NCI-H82 (cell line): ENCODE results near the gene SLC44A3.

Source experiments
- DNase-seq: peaks from one replicate; lab custom pipeline; 2025; lab: John Stamatoyannopoulos, UW

SLC44A3 gene

DNA sequence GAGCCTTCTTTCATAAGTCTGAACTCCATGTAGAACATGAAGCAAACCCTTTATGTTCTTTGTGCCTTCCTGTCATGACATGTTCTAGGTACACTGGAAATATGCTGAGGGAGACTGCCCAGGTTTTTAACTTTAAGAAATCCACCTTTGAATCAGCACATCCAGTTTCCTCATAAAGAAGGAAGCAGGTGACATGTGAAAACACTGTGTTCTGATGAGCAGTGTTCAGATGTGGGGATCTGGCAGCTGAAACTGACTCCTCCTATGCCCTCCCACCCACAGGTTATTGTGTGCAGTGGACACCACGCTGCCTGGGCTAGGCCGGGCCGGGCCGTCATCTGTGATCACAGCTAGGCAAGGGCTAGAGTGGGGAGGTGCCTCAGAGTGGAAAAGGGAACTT is 55.6 kb downstream of the SLC44A3 start:
- no peak for DNase-seq

DNA sequence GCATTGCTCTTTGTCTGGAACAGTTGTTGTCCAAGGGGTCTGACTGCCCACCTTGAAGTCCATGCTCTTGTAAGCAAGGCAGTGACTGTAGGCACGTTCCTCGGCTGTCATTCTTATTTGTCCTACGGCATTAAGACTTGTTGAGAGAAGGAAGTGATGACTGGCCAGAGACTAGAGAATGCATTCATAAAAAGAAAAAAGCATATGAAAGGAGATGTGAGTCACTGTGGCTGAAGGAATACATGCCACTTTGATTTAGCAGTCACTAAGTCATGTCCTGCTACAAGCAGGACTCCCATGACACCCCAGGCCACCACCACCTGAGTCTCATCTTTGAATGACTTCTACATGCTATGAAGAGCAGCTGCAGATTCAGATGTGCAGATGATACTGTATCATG is 56.2 kb downstream of the SLC44A3 start:
- DNase-seq = no peak

DNA sequence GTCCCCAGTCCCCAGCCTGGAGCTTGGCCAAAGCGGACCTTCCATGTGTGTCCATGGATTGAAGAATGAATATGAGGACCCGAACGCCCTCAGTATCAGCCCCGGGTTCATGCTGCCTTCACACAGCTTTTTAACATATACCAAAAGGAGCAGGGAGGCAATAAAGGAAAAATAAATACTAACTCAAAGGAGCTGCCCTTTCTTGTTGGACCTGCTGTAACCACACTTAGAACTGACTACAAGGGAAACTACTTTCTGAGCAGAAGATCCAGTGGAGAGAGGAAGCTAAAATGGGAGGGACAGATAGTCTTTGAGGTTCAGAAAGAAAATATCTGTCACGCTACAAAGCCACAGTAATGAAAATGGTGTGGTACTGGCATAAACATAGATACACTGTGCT is 58.2 kb downstream of the SLC44A3 start:
- DNase-seq = no peak

DNA sequence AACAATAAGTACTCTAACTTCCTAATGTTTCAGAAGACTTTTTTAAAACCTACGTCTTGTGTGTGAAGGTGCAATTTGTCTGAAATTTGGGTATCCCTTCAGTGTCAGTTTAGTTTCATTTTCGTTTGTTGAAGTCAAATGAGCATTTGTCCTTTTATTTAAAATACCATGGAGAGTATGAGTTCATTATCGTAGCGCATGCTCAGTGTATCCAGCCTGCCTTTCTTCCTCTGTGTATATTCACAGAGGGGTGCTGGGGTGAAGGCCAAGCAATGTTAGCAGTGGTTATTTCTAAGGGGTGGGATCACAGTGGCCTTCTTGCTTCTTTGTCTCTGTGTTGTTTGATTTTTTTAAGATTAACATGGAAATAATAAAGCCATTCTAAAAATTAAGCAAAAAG is 63.5 kb downstream of the SLC44A3 start:
- no peak for DNase-seq

DNA sequence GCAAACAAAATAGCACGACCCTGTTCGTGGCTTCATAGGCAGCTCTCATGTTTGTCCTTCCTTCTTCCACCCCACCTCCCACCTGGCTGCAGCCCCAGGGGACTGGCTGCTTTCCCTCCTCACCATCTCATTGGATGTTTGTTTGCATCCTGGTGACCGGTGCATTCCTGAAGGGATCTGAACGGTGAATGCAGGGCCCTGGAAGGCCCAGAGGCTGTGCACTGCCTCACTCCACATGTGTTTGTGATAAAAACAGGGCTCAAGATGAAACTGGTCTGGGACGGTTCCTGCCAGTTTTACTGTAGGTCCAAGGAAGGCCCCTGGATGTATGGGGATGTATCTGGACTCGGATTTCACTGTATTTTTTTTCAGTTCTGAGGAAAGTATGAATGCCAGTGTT is 63.9 kb downstream of the SLC44A3 start:
- peak; percentile 42 for DNase-seq

DNA sequence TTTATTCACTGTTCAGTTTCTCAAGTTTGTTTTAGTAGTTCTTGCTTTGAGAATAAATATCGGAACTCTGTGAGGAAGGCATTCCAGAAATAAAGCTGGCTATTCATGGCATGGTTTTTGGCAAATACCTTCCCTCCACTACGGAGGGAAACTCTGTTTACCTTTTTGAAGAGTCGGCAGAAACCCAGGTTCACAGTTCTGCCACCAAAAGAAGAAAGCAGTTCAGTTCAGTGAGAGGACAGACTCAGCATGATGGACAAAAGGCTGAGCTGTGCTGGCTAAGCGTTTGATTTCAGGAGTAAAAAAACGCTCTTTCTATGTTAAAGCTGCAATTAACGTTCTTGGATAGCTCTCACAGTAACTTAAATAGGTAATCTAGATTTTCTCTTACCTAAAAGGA is 64.3 kb downstream of the SLC44A3 start:
- DNase-seq = no peak

DNA sequence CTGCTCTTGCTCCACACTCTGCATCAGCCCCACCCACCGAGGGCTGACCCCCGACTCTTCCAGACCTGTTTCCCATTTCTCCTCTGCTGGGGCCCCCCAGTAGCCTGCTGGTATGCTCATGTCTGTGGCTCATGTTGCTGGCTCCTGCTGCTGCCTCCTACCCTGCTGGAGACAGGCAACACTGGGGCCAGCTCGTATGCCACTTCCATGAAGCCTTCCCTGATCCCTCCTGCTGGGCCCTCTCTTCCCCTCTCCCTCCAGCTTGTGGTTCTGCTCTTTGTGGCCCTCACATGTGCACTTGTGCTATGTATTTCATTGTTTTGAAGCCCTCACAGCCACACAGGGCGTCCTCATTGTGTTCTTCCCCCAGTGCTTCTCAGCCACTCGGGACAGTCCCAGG is 66.2 kb downstream of the SLC44A3 start:
- no peak for DNase-seq

DNA sequence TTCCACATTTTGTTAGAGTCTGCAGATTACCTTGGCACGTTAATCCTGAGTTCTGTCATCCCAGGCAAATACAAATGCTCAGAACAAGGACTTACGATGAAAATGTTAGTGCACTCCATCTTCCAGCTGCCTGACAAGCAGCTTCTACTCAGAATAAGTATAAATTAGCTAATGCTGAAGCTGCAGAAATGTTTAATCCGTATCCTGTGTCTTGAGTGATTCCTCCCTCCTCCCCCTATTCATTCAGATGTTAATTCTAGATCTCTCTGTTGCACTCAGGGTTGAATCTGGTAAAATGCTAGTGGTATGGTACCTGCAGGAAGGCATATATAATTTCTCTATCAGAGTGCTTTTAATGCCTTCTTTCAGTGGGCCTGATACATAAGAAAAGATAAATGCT is 66.9 kb downstream of the SLC44A3 start:
- DNase-seq = no peak

DNA sequence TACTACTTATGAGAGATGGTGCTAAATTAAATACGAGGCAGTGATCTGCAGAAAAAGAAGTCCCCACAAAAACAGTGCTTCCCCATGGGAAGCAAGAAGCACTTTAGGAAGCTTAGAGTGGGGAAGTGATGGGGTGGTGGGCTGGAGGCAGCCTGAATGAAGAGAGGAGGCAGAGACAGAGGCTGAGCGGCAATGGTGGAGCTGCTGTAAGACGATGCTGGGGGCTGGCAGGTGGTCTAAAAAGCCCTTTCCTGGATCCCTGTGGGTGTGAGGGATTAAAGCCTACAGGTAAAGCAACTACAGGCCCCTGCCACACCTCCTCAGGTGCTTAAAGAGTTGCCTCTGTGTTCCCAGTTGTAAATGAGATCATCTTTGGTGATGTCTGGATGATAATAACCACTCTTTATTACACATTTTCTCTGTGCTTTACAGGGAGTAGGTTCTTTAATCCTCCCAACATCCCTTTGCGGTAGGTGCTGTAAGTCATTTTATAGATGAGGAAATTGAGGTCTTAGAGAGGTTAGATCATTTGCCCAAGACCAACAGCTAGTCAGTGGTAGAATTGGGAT is 67.5 kb downstream of the SLC44A3 start:
- no peak for DNase-seq

DNA sequence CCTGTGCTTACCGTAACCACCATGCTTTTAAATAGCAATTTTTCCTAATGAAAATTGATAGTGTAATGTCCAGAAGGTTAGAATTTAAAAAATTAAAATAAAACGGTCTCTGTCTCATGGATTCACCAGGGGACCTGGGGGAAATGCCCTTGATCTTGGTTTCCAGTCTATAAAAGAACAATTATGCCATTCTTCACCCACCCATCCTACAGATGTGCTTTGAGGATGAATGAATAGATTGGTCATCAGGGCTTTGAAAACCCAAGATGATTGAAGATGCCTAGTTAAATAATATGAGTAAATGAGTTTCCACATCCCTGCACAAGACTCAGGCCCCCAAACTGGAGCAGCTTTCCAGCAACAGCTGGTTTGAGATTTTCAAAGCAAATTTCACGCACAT is 68.0 kb downstream of the SLC44A3 start:
- DNase-seq = no peak

DNA sequence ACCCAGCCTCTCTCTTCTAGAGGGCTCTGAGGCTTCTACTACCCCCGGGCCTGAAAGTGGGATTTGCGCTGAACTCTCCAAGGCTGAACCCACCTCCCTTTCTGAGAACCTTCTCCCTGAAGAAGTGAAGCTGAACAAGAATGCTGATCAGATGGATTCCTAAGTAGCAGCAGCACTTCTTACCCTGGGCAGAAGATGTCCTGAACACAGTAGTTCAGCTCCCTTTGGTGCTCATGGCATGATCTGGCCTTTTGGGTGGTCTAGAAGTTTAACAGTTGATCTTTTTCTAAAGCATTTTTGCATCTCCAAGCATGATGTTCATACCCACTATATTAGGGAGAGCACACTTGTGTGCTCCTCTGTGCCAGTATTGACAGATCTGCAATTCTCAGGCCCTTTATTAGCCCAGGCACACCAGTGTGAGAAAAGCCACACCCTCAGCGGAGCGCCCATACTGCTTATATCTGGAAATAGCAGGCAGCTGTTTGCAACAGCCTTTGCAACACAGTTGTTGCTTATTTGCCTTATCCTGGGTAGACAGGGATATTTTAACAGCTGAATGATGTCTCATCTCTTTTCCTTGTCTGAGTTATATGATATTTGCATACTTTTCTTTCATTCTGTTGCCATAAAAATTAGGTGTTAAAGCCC is 72.6 kb downstream of the SLC44A3 start:
- DNase-seq = no peak

DNA sequence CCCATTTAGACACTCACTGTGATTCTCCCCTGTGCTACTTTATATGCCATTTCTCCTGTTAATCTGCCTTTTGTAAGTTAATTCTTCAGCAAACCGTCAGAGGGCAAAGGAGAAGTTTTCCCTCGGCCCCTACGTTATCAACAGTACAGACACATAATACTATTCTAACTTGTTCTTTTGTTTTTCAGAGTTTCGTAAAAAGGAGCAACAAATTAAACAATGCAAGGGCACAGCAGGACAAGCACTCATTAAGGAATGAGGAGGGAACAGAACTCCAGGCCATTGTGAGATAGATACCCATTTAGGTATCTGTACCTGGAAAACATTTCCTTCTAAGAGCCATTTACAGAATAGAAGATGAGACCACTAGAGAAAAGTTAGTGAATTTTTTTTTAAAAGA is 74.5 kb downstream of the SLC44A3 start:
- no peak for DNase-seq

DNA sequence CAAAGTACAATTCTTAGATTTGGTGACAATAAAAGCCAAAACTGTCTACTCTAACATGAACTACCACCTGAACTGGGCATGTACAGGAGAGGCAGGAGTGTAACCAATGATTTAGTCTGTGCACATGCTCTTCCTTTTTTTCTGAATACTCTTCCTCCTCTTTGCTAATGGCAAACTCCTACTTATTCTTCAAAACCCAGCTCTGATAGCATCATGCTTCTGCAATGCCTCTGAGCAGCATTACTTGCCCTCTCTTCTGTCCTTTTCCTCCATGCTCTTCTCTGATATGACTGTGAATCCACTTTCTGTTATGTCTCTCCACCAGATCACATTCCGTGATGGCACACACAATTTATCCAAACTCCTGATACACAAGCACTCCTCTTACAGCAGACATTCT is 75.4 kb downstream of the SLC44A3 start:
- DNase-seq = no peak

DNA sequence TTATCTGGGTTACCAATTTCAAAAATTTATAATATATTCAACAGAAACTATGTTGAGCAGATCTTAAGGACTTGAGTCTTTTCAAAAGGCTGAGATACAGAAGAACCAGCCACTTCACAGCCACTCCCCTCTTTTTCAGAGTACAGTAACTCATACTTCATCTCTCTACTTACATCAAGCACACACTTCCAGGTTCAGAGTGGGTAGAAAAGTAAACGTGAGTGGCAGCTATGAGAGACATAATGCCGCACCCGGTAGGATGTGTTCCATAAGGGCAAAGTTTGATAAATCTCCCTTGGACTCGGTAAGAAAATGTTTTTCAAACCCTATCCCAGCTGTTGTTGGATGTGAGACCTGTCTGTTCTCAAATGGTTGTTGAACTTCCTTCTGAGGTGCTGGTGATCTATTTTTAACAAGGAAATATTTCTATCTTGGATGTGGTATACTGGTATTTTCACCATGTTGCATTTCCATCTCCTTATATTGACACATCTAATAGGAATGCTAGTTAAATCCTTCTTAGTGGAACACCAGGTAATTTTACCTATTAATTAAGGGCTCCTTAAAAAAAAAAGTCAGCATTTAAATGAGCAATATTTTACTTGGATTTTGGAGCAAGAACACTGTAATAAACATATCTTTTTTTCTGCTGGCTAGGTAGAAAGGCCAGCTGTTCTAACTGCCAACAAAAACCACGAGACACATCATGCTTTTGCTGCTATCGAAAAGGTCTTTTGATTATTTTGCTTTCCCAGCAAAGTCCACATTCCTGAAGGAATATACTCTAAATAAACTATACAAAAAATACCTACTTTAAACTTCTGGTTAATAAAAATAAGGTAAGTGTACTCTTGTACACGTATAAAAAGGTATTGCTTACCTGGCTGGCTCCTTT is 78.6 kb downstream of the SLC44A3 start:
- no peak for DNase-seq

DNA sequence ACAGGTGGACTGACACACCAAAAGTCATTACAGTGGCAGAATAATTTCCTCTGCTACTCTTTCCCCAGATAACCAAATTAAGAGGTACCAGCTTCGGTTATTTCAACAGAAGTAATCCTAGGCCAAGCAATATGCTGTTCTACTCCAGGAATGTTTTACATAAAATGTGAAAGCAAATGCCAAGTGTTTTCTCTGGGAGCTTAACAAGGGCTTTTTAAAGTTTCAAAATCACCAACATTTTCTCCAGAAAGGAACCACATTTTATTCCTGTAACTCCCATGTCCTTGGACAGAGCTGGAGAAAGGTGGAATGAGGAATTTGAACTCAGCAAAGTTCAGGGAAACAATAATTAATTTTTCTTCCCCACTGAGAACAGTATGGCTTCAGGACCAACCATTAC is 79.6 kb downstream of the SLC44A3 start:
- DNase-seq = no peak

DNA sequence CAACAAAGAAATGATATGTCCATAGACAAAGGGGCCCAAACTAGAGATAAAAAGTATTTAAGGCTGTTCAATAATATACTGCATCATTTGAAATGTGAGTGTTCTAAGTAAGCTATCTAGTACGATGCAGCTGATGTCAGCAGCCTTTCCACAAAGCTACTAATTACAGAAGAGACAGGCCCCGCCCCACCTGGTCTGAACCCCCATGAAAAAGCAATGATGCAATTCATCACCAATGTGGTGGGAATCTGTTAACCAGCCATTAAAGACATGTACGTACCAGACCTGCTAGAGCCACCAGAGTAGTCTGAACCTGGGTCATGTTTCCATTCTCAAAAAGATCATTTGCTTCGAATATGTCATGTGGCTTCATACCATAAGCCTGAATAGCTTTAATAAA is 81.7 kb downstream of the SLC44A3 start:
- DNase-seq = no peak

DNA sequence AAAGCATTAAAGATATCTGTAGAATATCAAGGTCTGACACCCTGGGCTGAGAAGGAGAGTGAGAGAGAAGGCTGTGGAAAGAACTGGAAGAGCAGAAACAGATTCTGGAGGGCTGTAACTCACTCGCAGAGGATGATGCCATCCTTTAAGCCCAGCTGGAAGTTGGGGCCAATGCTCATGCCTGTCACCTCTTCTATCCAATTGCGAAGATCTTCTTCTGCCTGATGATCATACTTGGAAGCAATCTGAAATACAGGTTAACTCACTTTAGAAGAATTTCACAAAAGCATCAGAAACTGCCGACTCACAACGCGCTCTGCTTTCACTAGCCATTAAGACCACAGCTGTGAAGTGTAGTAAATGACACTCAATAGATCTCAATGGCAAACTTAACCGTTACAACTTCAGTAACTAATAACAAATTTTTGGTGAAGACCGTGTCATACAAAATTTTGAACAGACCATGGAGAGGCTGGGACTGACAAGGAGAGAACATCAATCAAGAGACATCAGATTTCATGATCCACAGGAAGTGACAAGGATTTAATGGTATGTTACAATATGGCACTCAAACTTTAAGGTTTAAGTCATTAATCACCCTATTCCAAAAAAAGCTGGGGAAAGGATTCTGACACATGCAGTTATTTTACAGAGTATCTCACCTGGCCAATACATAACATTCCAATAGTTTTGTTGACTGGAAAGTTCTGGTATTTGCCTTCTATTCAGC is 83.3 kb downstream of the SLC44A3 start:
- no peak for DNase-seq

DNA sequence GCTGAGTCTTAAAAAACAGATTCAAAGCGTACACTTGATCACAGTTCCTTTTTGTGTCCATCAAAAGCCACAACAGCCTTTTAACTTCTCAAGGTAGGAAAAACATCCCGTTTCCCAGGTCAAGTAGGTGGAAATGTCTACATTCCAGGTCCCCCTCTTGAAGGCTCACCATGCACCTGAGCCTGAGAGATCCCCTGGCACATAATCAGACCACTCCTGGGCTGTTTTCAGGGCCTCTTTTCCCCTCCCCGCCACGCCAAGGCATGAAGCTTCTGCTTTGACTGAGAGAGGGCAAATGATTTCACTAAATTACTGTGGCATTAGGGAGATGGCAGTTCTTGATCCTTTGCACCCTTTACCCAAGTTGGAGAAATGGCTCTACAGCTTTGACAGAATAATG is 85.0 kb downstream of the SLC44A3 start:
- no peak for DNase-seq

DNA sequence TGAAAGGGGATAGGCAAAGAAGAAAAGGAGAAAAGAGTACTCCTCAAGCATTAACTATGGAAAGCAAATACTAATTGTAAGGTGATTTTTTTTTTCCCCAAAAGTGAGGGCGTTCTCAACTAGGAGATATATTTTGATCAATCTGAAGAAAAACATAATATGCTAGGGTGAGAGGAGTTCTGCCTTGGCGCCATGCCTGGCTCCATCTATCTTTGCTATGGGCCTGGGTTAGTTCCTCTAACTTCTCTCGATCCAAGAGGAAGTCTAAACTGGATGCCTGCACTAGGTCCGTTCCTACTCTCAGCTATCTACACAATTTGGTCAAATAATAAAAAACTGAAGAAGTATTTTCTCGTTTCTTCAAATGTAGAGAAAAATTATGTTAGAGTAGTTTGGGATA is 86.2 kb downstream of the SLC44A3 start:
- no peak for DNase-seq

DNA sequence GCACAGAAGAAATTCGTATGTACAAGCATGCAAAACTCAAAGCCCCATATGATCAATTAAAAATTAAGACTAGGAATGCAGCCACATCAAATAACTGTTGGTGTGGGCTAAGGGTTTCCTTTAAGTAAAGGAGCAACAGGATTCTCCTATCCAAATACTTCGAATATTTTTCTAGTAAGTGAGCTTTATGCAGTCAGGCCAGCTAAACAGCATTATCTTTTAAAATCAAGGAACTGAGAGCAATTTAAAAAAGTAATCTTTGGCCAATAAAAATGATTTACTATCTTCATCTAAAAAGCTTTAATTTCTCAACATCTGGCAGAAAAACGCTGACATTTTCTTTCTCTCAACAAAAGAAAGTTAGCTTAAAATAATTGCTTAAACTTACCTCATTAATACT is 87.0 kb downstream of the SLC44A3 start:
- no peak for DNase-seq

DNA sequence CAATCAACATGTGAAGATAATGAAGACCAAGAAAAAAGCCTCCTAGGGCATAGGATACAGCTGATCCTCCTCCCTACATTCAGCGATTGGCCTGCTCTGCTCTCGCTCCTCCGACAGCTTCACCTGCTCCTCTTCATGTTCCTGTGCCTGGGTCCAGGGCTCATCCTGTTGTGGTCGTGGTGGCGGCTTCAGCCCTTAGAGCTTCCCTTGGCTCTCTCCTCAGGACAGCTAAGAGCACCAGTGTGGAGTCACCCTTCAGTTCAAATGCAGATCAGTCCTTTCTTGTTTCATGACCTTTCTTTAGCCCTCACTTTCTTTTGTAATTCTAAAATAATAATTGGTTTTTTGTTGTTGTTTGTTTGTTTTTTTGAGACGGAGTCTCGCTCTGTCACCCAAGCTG is 88.0 kb downstream of the SLC44A3 start:
- no peak for DNase-seq

DNA sequence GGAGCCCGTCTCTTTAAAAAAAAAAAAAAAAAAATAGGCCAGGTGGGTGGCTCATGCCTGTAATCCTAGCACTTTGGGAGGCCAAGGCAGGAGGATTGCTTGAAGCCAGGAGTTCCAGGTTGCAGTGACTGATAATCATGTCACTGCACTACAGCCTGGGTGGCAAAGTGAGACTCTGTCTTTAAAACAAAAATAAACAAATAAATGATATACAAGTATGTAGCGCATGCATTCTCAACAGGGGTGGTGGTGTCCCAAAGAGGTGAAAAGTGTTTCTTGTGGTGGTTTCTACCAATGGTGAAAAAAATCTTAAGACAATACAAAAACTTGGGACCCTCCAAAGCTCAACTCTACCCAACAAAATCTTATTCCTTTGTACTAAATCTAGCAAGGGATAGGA is 88.8 kb downstream of the SLC44A3 start:
- DNase-seq = no peak

DNA sequence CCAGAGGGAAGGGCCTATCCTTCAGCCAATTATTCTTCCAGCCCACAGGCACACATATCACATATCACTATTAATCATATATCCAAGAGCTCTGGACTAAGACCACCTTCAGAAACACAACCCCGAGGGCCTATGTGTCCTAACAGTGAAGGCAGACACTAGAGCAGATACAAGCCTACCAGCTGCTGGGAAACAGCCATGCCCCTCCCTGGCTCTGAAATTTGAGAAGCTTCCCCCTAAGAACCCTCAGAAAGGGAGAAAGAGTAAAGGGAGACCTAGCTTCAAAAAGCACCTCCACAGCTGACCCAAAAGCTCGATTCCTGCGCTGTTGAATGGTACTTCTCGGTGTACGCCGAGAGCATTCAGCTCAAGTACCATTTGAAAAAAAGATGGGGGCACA is 89.3 kb downstream of the SLC44A3 start:
- DNase-seq = no peak
